PC-3 (cell line): ENCODE measurements around the gene SGCD. TPM values are rescaled to one million over a fixed set of nuclear protein-coding genes. Genes with fewer than 3 reads are reported as not detected.

ENCODE experiments used
- ATAC-seq: fragments of 200-7000 bp; cut with Tn5 transposase; 2 replicates; pipeline ENCODE4 v1.9.1; 2020; ENCODE audit warnings: mild to moderate bottlenecking, moderate library complexity
- BruUV-seq: library from RNA; stranded (reverse); fragments of 400-500 nt; replicated peaks from 2 replicates; lab custom pipeline; 2021; lab: Mats Ljungman, UMichigan
- CTCF ChIA-PET: fragments of 300-600 bp; sonication (Branson Sonifier 250); formaldehyde crosslinking; loops from one replicate; lab custom pipeline; 2022; ENCODE audit warnings: antibody characterized with exemption; lab: Charles Lee
- POLR2A ChIA-PET: fragments of 300-600 bp; sonication (Branson Sonifier 250); formaldehyde crosslinking; loops from one replicate; lab custom pipeline; 2022; ENCODE audit warnings: antibody characterized with exemption; ENCODE audit not compliant: unreplicated experiment; lab: Charles Lee
- DNase-seq: peaks from one replicate; pipeline ENCODE4 v3.0.0-alpha.2; 2015
- H2AFZ ChIP-seq: fragments of 300-600 bp; sonication (generic); 2 replicates; pipeline ENCODE4 v1.6.0; 2016; ENCODE audit warnings: antibody characterized with exemption, low read length
- H3F3A ChIP-seq: fragments of 300-600 bp; sonication (generic); one replicate; pipeline ENCODE4 v1.6.0; 2017; ENCODE audit warnings: antibody characterized with exemption, low read length, control low read depth, mild to moderate bottlenecking; ENCODE audit not compliant: unreplicated experiment
- H3K27ac ChIP-seq: fragments of 300-600 bp; sonication (generic); 2 replicates; pipeline ENCODE4 v1.5.1; 2016; ENCODE audit warnings: mild to moderate bottlenecking, low read length
- H3K27me3 ChIP-seq: fragments of 300-600 bp; sonication (generic); 2 replicates; pipeline ENCODE4 v1.6.1; 2016; ENCODE audit warnings: low read length, mixed read lengths
- H3K36me3 ChIP-seq: fragments of 300-600 bp; sonication (generic); 2 replicates; pipeline ENCODE4 v1.6.1; 2016; ENCODE audit warnings: low read depth, mixed run types, low read length, mixed read lengths
- H3K4me1 ChIP-seq: fragments of 300-600 bp; sonication (generic); 2 replicates; pipeline ENCODE4 v1.5.1; 2016; ENCODE audit warnings: low read length; ENCODE audit not compliant: insufficient read depth
- H3K4me2 ChIP-seq: fragments of 300-600 bp; sonication (generic); 2 replicates; pipeline ENCODE4 v1.6.0; 2016; ENCODE audit warnings: low read length
- H3K4me3 ChIP-seq: fragments of 300-600 bp; sonication (generic); 2 replicates; pipeline ENCODE4 v1.5.1; 2016; ENCODE audit warnings: mild to moderate bottlenecking, low read length, mixed read lengths
- H3K79me2 ChIP-seq: fragments of 300-600 bp; sonication (generic); 2 replicates; pipeline ENCODE4 v1.6.1; 2017; ENCODE audit warnings: low read length, mixed read lengths
- H3K9ac ChIP-seq: fragments of 300-600 bp; sonication (generic); 2 replicates; pipeline ENCODE4 v1.6.0; 2016; ENCODE audit warnings: mild to moderate bottlenecking, low read length
- H3K9me2 ChIP-seq: fragments of 300-600 bp; sonication (generic); replicated peaks from 2 replicates; pipeline ENCODE4 v1.6.1; 2016; ENCODE audit warnings: mixed run types, low read length, mixed read lengths
- H3K9me3 ChIP-seq: fragments of 300-600 bp; sonication (generic); 2 replicates; pipeline ENCODE4 v1.6.1; 2016; ENCODE audit warnings: low read length, mixed read lengths
- H4K20me1 ChIP-seq: fragments of 300-600 bp; sonication (generic); 2 replicates; pipeline ENCODE4 v1.6.1; 2016; ENCODE audit warnings: low read length, mixed read lengths
- EZH2 ChIP-seq: fragments of 300-600 bp; sonication (generic); IDR thresholded peaks from one replicate; pipeline ENCODE4 v1.6.1; 2017; ENCODE audit warnings: antibody characterized with exemption, mild to moderate bottlenecking, low read length; ENCODE audit not compliant: unreplicated experiment
- EZH2phosphoT487 ChIP-seq: fragments of 300-600 bp; sonication (generic); IDR thresholded peaks from 2 replicates; pipeline ENCODE4 v1.6.1; 2018; ENCODE audit warnings: mild to moderate bottlenecking, antibody characterized with exemption, low read length, borderline replicate concordance
- intact Hi-C: fragments of 100-400 bp; cut with micrococcal nuclease; formaldehyde crosslinking; loops from 2 replicates; pipeline ENCODE4 v1.9.0; 2023
- total RNA-seq: library from RNA; depleted of rRNA; stranded (reverse); fragments of >200 nt; gene quantifications from 2 replicates; pipeline ENCODE4 v1.2.3, GENCODE V29; 2014
- TF ChIP-seq, protein P1 (sequence below): fragments of 300-600 bp; sonication (generic); conservative IDR thresholded peaks from 2 replicates; pipeline ENCODE4 v1.5.1; 2017; ENCODE audit warnings: antibody characterized with exemption, low read depth, mild to moderate bottlenecking, low read length

SGCD gene
- total RNA-seq, 1 experiment from 2014 or later, result 0.15 TPM

DNA sequence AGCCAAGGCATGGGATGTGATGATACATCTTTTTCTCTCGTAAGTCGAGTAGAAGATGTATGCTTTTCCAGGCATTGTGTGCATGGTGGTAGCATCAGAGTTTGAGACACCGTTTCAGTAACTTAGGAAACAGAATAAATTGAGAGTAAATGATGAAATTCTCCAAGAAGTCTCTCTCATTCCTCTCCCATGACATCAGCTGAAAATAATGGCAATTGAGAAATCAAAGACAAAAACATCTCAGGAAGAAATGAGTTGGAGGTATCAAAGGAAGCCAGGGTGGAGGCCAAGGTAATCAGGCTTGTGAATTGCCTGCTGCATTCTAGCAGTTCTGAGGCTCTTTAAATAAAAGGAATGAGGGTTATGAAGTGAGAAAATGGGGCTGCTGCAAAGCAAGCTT lies 53.9 kb downstream of the SGCD start:
- no peaks in the 10 kb centered on the region for H3K9me3 ChIP-seq
- H3K27me3 ChIP-seq, result no peaks in the 10 kb centered on the region
- H3K79me2 ChIP-seq, result no peaks in the 10 kb centered on the region
- CTCF ChIA-PET, result no interaction called here
- POLR2A ChIA-PET, result no interaction called here
- H3K4me3 ChIP-seq, result no peak overlapping the region
- DNase-seq (no peak), ATAC-seq (no peak)
- no peaks in the 10 kb centered on the region for H3K4me1 ChIP-seq
- no peaks in the 10 kb centered on the region for H3F3A ChIP-seq
- BruUV-seq, result no TSS peak
- H3K27ac ChIP-seq, result no peak overlapping the region
- no peaks in the 10 kb centered on the region for H3K9me2 ChIP-seq
- H3K4me2 ChIP-seq, result no peak overlapping the region
- H2AFZ ChIP-seq, result no peak overlapping the region
- no peaks in the 10 kb centered on the region for H3K36me3 ChIP-seq
- no peaks in the 10 kb centered on the region for H4K20me1 ChIP-seq
- no peak overlapping the region for H3K9ac ChIP-seq
- intact Hi-C loops, result no loop called here
- TF ChIP-seq EZH2 (no peak), EZH2phosphoT487 (no peak)
- TF ChIP-seq, protein P1, sequence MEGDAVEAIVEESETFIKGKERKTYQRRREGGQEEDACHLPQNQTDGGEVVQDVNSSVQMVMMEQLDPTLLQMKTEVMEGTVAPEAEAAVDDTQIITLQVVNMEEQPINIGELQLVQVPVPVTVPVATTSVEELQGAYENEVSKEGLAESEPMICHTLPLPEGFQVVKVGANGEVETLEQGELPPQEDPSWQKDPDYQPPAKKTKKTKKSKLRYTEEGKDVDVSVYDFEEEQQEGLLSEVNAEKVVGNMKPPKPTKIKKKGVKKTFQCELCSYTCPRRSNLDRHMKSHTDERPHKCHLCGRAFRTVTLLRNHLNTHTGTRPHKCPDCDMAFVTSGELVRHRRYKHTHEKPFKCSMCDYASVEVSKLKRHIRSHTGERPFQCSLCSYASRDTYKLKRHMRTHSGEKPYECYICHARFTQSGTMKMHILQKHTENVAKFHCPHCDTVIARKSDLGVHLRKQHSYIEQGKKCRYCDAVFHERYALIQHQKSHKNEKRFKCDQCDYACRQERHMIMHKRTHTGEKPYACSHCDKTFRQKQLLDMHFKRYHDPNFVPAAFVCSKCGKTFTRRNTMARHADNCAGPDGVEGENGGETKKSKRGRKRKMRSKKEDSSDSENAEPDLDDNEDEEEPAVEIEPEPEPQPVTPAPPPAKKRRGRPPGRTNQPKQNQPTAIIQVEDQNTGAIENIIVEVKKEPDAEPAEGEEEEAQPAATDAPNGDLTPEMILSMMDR, result no peak

DNA sequence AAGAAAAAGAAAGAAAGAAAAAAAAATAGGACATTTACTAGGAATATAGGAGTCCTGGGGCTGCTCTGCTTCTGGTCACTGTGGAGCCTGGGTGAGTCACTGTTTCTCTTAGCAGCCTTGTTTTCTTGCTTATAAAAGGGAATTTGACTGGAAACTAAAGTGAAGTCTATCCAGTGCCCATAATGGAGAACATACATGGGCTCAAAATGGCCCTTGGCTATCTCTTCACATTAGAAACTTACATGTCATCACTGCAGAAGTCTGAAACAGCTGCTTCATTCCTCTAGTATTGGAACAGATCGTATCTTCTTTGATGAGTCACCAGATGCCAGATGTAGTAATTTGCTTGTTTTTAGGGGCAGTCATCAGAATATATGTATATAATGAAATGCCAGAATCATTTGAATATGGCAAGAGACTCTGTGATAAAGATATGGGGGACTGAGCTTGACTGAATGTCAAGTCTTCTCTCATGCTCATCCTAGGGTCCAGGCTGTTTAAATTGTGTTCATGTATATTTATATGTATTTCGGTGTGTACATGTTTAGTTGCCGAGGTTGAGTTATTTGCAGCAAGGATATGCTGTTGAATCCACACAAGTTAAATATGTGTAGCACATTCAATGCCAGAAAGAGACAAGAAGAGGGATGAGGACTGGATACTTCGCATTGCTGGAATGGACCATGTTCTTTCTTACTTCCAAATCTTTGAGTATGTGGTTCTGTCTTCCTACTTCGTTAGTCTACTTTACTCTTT lies 56.7 kb downstream of the SGCD start:
- BruUV-seq, result no TSS peak
- H3K27ac ChIP-seq, result no peak overlapping the region
- H3K9ac ChIP-seq, result no peak overlapping the region
- no peaks in the 10 kb centered on the region for H3F3A ChIP-seq
- TF ChIP-seq EZH2 (no peak), EZH2phosphoT487 (no peak)
- TF ChIP-seq, protein P1, result no peak
- H3K79me2 ChIP-seq, result no peaks in the 10 kb centered on the region
- ChIA-PET POLR2A (no interaction called here), CTCF (no interaction called here)
- H4K20me1 ChIP-seq, result no peaks in the 10 kb centered on the region
- no peak overlapping the region for H2AFZ ChIP-seq
- no peaks in the 10 kb centered on the region for H3K9me2 ChIP-seq
- no peak overlapping the region for H3K4me2 ChIP-seq
- ATAC-seq (no peak), DNase-seq (no peak)
- no peak overlapping the region for H3K4me3 ChIP-seq
- H3K36me3 ChIP-seq, result no peaks in the 10 kb centered on the region
- no peaks in the 10 kb centered on the region for H3K27me3 ChIP-seq
- H3K9me3 ChIP-seq, result no peaks in the 10 kb centered on the region
- intact Hi-C loops, result no loop called here
- no peaks in the 10 kb centered on the region for H3K4me1 ChIP-seq

DNA sequence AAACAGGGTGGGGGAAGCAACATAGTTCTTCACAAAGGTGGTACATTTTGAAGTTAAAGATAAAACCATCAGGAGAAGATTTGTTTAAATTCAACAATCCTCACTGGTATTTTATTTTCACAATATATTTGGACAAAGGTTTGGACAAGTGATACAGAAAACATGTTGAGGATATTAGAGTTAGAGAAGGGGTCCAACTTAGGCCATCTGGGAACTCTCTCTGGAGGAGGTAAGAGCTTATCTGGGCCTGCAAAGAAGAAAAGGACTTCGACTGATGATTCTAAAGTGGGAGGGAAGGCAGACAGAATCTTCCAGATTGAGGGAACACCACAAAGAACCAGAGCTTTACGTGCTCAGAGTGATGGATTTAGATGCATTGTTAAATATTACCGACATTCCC lies 58.5 kb downstream of the SGCD start:
- BruUV-seq, result no TSS peak
- H3K27me3 ChIP-seq, result no peaks in the 10 kb centered on the region

More for the DNA sequence above, 58.5 kb downstream of the SGCD start:
- ATAC-seq (no peak), DNase-seq (no peak)
- intact Hi-C loops, result no loop called here
- POLR2A ChIA-PET, result no interaction called here
- Histone ChIP-seq H3K4me1 (no peaks in the 10 kb centered on the region), H3K4me3 (no peak overlapping the region), H4K20me1 (no peaks in the 10 kb centered on the region), H3K27ac (no peak overlapping the region), H2AFZ (no peak overlapping the region), H3K9me3 (no peaks in the 10 kb centered on the region), H3K79me2 (no peaks in the 10 kb centered on the region), H3K9ac (no peak overlapping the region), H3K9me2 (no peaks in the 10 kb centered on the region), H3K4me2 (no peak overlapping the region), H3K36me3 (no peaks in the 10 kb centered on the region), H3F3A (no peaks in the 10 kb centered on the region)
- CTCF ChIA-PET, result no interaction called here
- TF ChIP-seq EZH2 (no peak), EZH2phosphoT487 (no peak)
- TF ChIP-seq, protein P1, result no peak
